ENCODE results near the gene ABCG5. TPM values are rescaled to one million over a fixed set of nuclear protein-coding genes. Genes with fewer than 3 reads are reported as not detected.
A peak's percentile ranks its signal among the peaks of the same experiment; 100 is the strongest.

ABCG5 gene
- total and polyA plus RNA-seq, 12 donors: 0.03 to 0.69 (median 0.20) TPM; not detected in 4

GRCh38 chr2:43837831-43838559 is 644 bp downstream of the ABCG5 start:
- Histone ChIP-seq H3K36me3 (replicated peaks in 1 of 2) (no peaks in the 10 kb centered on the region), H3K4me3 (no peak overlapping the region), H3K27me3 (no peaks in the 10 kb centered on the region), H3K27ac (no peak overlapping the region), H3K9me3 (replicated peaks in 1 of 3) (no peaks in the 10 kb centered on the region), H3K4me1 (replicated peaks in 1 of 2) (no peaks in the 10 kb centered on the region)
- DNase-seq: peak in 2 of 7 donors; percentile 11 to 34
- no peak for TF ChIP-seq POLR2A (IDR thresholded peaks at IDR 0.05)
- TF ChIP-seq CTCF (IDR thresholded peaks at IDR 0.05): no peak
- intact Hi-C loops (cut with DNase I): no loop called here
- WGBS, 4 donors: 87 to 93% (median 92%) methylated on average over 13 to 21 of the region's 21 CpGs

DNA sequence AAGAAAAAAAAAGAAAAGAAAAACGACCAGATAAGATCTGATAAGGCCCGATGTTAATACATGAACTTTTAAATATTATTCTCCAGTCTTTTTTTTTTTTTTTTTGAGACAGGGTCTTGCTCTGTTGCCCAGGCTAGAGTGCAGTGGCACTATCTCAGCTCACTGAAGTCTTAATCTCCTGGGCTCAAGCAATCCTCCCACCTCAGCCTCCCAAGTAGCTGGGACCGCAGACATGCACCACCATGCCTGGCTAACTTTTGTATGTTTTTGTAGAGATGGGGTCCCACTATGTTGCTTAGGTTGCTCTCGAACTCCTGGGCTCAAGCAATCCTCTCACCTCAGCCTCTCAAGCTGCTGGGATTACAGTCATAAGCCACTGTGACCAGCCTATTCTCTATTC is 1.6 kb downstream of the ABCG5 start:
- Histone ChIP-seq H3K27ac (no peak overlapping the region), H3K27me3 (peaks cover 1% of the 10 kb centered on the region), H3K9me3 (replicated peaks in 1 of 3) (no peaks in the 10 kb centered on the region), H3K4me1 (replicated peaks in 1 of 2) (peaks cover 0 to under 1% of the 10 kb centered on the region in 2 donors), H3K36me3 (replicated peaks in 1 of 2) (no peaks in the 10 kb centered on the region), H3K4me3 (no peak overlapping the region)
- WGBS, 4 donors: 68 to 77% (median 74%) methylated on average over 4 of the region's 4 CpGs
- TF ChIP-seq POLR2A (IDR thresholded peaks at IDR 0.05): no peak
- DNase-seq: peak in 1 of 7 donors; percentile 7
- intact Hi-C loops (cut with DNase I): no loop called here

- WGBS, 4 donors: 32 to 66% (median 51%) methylated on average over 2 to 3 of the region's 3 CpGs
- no peak overlapping the region for H3K4me3 ChIP-seq
- H3K9me3 ChIP-seq (replicated peaks in 1 of 3): no peaks in the 10 kb centered on the region
- peaks cover 7 to 8% of the 10 kb centered on the region in 2 donors for H3K4me1 ChIP-seq (replicated peaks in 1 of 2)
- DNase-seq: peak in 1 of 7 donors; percentile 41
- intact Hi-C loops (cut with DNase I): no loop called here
- TF ChIP-seq CTCF (IDR thresholded peaks at IDR 0.05) (no peak), POLR2A (IDR thresholded peaks at IDR 0.05) (no peak)
- H3K36me3 ChIP-seq (replicated peaks in 1 of 2): no peaks in the 10 kb centered on the region
- H3K27me3 ChIP-seq: peaks cover 8% of the 10 kb centered on the region
- H3K27ac ChIP-seq: no peak overlapping the region
These were observed 6.2 kb downstream of the ABCG5 start for GRCh38 chr2:43832457-43832856.

GRCh38 chr2:43831543-43832294 is 6.9 kb downstream of the ABCG5 start:
- intact Hi-C loops (cut with DNase I): no loop called here
- Histone ChIP-seq H3K4me3 (peak overlapping the region in 1 of 4 donors; percentile 25), H3K27ac (no peak overlapping the region), H3K36me3 (replicated peaks in 1 of 2) (no peaks in the 10 kb centered on the region), H3K4me1 (replicated peaks in 1 of 2) (peaks cover 7 to 8% of the 10 kb centered on the region in 2 donors), H3K9me3 (replicated peaks in 1 of 3) (no peaks in the 10 kb centered on the region), H3K27me3 (peaks cover 8% of the 10 kb centered on the region)
- DNase-seq: peak in 1 of 7 donors; percentile 43
- 9 to 20% (median 12%) methylated on average over 26 to 54 of the region's 54 CpGs for WGBS, 4 donors
- TF ChIP-seq CTCF (IDR thresholded peaks at IDR 0.05) (no peak), POLR2A (IDR thresholded peaks at IDR 0.05) (no peak)

Data from adrenal gland (tissue), 12 donors.